GM19193 (cell line): ENCODE measurements around the gene EN1.

Experiments used
- POLR2A ChIP-seq: IDR thresholded peaks from 4 replicates; pipeline ENCODE4 v1.6.1; 2011; ENCODE audit not compliant: insufficient read depth, insufficient read length; ENCODE audit errors: extremely low read depth

The EN1 gene

DNA sequence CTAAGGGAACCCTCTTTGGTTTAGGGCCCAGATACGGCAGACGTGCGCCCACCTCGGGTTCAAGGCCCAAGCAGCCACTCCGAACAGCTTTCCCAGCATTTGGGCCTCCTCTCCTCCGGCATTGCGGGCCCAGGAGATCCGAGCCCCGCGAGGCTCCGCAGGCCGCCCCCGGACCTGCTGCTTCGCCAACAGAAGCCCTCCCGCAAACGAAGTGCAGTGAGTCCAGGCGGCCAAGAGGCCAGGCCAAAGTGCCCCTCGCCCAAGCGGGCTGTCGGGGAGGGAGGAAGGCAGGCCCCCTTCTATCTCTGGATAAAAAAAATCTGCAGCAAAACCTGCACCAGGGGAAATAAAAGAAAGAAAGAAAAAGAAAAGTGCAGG, 6.0 kb downstream of the EN1 start:
- no peak for TF ChIP-seq POLR2A

DNA sequence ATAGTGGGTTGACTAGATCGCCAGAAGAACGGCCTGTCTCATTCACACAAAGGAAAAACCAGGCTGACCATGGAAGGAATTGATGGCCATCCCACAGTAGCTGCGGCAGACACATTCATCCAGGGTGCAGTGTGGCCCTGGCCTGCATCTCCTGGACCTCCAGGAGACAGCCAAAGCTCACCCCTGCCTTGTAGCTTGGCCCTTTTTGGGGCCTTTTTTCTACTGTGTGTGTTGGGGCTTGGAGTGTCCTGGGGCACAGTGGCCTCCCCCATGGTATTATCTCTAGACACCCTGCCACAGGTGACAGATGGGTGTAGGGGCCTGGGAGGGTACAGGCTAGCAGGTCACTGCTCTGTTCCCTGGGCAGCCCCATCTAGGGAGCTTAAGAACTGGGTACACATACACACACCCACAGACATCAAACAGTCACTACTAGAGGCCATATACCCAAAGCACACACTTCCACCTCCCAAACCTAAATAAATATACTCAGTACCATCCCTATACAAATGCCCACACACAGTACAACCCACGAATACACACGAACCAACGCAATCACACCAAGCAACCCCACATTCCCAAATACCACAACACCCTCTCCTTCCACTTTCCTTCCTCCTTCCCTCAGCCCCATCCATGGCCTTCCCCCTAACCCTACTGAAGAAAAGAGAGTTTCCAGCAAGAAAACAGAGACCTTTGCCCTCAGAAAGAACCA, 8.6 kb downstream of the EN1 start:
- TF ChIP-seq POLR2A, result no peak

DNA sequence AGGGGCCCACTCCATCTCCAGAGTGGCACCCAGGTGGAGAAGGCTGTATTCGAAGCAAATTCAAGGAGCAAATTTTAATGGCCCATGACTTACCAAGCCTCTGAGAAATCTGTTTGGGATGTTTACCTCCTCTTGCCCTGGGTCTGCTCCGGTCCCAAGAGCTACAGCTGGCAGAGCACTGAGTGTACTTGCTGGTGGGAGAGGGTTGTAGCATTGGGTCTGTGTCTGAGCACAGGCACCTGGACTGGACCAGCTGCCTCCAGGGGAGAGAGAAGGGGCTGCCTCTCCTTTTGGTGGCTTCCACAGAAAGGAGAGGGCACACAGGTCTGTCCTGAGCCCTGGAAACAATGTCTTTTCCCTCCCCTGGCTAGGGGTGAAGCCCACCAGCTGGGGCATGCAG, 9.8 kb downstream of the EN1 start:
- no peak for TF ChIP-seq POLR2A

DNA sequence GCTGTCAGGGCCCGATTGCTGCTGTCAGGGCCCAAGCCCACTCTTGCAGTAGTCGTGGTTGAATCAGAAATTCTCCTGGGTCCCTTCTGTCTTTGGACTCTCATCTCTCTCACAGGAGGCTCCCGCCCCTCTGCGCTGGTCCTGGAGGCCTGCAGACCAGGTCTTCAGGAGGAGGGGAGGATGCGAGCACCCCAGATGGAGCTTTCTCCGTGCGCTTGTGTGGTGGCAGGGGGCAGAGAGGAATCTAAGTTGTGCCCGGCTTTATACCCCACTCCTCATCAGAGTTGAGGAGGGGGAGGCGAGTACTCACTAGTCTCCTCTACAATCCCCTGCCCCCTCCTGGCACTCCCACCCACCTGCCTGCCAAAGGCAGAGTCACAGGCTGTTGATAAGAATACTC, 10.4 kb downstream of the EN1 start:
- TF ChIP-seq POLR2A, result no peak

DNA sequence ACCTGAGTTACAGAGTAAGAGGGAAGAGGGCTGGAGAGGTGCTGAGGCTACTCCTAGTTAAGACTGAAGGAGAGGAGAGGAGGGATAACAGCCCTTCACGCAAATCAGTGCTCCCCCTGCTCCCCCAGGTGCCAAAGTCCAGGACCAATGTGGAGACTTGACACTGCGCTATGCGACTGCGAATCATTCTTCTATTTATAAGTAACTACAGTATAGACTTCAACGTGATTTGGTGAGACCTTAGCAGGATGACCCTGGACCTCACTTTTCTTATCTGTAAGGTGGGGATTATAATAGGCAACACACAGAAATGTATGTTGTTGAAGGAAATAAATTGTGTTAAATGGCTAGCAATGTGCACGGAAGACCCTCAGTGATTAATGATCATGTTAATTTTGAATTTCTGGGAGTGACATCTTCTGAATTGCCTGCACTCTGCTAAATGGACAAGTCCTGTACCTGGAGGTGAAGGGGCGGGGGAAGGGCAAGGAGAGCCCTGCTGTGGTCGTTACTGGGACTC, 11.0 kb downstream of the EN1 start:
- no peak for TF ChIP-seq POLR2A

DNA sequence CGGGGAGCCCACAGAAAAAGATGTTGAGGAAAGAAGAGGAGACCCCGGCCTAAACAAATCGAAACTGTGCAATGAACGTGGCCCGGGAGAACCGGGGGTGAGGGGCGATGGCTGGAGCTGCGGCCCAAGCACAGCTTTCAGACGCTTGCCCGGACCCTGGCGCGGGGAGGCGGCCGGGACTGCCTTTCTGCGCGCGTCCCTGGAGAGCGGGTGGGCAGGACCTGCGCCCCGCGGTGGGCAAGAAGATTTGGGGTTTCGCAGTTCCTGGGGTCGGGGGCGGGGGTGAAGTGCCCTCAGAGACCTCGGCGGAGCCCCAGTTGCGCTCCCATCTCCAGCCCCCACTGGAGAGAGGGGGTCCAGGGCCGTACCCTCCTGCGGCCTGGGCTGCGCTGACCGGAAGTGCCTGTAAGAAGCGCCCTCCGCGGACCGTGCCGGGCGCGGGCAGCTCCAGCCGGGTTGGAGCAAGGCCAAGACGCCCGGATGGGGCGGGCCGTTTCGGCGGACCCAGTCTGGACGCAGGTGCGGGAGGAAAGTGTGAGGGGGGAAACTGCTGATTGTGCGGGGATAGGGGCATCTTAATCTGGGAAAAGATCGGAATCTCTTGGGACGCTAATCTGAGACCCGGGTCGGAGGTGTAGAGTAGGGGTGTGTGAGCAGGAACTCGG, 11.6 kb downstream of the EN1 start:
- no peak for TF ChIP-seq POLR2A

DNA sequence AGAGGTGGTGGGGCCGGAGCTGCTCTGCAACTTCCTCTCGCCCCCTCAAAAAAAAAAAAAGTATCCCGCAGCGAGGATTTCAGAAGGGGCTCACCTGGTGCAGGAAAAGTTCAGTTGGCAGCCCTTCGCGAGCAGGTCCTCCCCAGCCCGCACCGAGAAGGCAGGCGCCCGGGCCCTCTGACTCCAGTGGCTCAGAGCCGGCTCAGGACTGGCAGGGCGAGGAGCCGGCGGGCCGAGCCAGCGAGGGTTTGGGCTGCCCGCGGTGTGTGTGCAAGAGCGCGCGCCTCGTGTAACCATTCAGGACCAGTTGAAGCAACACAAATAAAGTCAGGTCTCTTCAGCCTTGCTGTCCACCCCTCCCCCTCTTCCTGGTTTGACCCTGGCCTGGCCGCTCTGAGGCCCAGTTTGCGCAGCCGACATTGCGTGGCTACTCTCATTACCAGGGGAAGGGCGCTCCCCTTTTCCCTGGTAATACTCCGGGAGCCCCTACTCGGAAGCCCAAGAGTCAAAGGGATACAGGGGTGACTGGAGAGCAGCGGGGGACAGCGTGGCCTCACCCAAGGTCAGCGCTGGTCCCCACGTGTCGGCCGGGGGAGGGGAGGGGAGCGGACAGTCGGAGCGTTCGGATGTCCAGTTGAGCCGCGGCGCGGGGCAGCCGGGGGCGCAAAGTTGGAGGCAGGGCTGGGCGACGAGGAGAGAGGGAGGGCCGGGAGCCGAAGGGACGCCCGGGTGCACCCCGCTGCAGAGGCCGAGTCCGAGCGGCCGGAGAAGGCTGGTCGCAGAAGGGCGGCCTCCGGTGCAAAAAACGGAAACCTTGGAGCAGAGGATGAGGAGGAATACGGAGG, 12.3 kb downstream of the EN1 start:
- TF ChIP-seq POLR2A, result no peak

DNA sequence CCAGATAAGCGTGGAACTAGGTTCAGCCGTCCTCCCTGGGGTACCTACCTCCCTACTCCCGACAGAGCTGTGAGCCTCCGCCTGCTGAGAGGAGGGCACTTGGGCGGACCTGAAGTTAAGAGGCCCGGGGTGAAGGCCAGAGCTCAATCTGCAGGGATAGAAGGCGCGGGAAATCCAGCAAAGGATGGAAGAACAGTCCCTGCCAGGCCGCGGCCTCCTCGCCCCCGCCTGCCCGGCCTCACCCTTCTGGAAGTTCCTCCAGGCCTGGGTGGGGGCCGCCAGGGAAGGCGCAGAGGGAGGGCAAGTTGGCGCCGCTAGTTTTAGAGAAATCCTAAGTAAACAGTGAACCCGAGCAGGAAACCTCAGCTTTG, 13.0 kb downstream of the EN1 start:
- TF ChIP-seq POLR2A, result no peak

DNA sequence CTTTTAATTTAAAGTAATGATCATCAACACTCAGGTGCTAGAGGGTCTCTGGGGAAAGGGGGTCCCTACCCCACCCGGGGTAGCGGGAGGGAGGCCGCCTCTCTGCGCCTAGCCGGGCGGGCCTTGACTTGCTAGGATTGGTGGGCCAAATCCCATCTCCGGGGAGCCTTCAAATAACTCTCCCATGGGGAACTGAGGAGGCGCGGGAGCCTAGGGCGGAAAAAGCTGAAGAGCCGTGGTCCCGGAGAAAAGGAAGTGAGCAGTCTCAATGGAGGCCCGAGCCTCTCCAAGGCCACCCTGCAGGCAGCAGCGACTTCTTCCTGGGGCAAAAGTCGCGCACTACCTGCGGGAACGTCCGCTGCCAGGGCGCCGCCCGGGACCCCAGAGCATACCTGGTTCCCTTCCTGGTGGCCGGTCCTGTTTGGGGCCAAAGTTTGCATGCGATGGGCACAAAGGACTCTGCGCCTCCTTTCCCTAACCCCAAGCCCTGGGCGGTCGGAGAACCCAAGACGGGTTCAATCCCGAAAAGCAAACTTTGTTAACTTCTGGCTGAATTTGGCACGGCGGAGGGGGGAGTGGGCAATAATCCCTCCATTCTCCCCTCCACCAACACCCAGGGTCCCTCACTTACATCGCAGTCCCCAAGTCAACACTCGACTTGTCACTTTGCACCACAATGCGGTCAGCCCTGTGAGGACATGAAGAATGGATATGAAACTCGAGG, 13.6 kb downstream of the EN1 start:
- no peak for TF ChIP-seq POLR2A

DNA sequence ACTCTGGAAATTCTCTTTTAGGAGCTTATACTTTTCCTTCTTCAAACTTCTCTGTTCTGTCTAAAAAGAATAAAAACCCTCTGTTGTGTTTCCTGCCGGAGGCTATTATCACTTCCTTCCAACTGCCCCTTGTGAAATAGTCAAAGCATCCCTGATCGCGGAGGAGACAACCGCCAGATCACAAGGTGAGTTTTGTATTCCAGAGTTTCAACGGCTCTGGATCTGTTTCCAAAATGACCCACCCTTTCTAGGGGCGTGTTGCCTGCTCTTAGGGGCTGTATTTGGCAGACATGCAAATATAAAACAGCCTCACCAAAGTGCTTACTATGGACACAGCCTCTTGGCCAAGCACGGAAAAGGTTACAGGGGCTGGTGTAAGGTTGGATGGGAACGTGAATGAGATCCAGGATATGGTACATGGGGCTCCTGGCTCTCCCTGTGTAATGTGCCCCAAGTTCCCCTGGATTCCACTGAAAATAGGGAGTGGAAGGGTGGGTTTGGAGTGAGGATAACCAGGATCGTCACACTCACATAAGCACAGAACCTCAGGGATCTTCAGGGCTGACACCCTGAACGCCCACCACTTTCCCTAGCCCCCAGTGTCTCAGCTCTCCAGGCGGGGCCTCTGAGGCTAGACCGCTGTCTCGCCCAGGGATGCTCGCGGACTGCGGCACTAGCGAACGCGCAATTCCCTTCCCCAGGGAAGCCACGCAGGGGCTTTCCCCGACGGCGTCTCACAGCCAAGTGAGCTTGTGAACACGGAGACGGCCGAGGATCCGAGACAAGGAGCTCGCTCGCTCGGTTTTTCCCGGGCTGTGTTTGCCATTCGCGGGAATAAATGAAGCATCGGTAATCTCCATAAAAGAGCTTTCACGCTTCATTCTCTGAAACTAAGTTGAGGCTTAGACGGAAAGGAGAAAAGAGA, 14.4 kb downstream of the EN1 start:
- TF ChIP-seq POLR2A, result no peak

DNA sequence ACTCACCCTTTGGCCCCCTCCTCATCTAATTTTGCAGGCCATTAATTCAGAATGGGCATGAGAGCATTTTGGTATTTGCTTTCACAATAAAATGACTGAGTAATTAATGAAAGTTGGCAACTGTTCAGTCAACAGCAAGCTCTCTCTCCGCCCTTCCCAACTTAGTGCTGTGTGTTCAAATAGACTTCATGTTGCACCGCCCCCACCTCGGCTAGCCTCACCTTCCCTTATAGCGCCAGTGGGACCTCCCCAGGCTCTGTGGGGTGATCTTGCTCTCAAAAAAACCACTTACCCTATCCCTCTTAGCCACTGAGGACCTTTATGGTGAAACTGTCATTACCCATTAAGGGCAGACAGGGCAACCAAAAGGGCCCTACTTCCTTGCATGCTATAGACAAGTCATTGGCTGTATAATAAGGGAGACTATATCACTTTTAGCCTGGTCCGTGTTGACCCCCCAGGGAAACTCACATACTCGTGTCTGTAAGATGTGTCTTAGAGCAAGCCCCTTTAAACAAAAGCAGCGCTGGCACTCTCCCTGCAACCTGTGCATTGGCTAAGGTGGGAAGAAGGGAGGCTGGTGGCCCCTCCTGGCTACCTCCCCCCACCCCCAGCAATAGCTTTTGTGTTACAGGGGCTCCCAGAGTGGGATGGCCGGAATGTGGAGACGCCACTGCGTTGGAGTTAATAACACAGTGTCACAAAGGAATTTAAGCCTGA, 15.2 kb downstream of the EN1 start:
- TF ChIP-seq POLR2A, result no peak

DNA sequence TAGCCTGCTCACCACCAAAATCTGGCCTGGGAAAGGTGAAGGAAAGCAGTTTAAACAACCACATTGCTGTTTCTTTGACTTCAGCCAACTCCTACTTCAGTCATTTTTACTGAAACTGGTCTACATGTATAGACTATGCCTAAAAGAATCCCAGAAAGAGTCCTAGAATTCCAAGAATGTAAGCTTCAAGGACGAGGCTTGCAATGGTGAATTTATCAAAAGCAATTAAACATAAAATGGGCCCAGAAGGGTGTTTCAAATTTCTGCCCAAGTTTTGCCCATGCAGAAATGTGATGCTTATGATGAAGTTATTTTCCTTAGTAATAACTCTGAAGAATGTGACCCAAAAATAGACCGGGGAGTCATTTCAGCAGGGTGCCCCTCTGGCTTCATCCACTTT, 16.6 kb downstream of the EN1 start:
- TF ChIP-seq POLR2A, result no peak

DNA sequence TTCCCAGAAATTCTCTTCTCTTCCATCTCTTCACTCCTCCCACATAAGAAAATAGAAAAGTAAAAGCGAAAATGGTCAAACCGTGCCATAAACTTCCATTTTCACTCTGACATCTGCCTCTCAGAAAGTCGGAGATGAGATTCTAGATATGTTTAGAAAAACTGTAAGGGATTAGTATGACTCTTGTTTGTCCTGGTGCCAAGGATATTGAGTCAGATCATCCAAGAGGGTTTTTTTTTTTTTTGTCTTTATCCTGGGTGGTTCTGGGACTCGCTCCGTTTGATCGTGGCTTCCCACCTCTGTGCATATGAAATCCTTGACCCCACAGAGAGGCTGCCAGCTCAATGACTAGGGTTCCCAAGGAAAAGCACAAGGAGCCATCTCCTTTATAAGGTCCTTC, 17.3 kb downstream of the EN1 start:
- TF ChIP-seq POLR2A, result no peak
